Astrocyte (in vitro differentiated cells and primary cell): ENCODE results near the gene CASP5. TPM values are rescaled to one million over a fixed set of nuclear protein-coding genes. Genes with fewer than 3 reads are reported as not detected.
A peak's percentile ranks its signal among the peaks of the same experiment; 100 is the strongest.

Experiments
- DNase-seq: peaks from one replicate; pipeline ENCODE4 v3.0.0-alpha.2; 2010; ENCODE audit warnings: low read depth
- FAIRE-seq: peaks from 2 replicates; lab custom pipeline; 2011; peaks lifted over from hg19 to GRCh38; lab: Jason Lieb, UNC
- H2AFZ ChIP-seq: 2 replicates; pipeline ENCODE4 v1.6.0; 2012; ENCODE audit warnings: low read depth, low read length, inconsistent platforms
- H3K27ac ChIP-seq: 2 replicates; pipeline ENCODE4 v1.5.1; 2011; ENCODE audit warnings: low read depth, low read length, inconsistent platforms
- H3K27me3 ChIP-seq: 2 replicates; pipeline ENCODE4 v1.6.0; 2011; ENCODE audit warnings: low read length, inconsistent platforms; ENCODE audit not compliant: insufficient read depth
- H3K36me3 ChIP-seq: 2 replicates; pipeline ENCODE4 v1.5.1; 2011; ENCODE audit warnings: low read length, inconsistent platforms; ENCODE audit not compliant: insufficient read depth
- H3K4me1 ChIP-seq: 2 replicates; pipeline ENCODE4 v1.5.1; 2011; ENCODE audit warnings: low read length, inconsistent platforms; ENCODE audit not compliant: insufficient read depth
- H3K4me2 ChIP-seq: 2 replicates; pipeline ENCODE4 v1.6.0; 2012; ENCODE audit warnings: low read length, inconsistent platforms
- H3K4me3 ChIP-seq: 2 replicates; pipeline ENCODE4 v1.5.1; 2011; ENCODE audit warnings: low read depth, mild to moderate bottlenecking, low read length, inconsistent platforms; ENCODE audit not compliant: insufficient read depth
- H3K79me2 ChIP-seq: 2 replicates; pipeline ENCODE4 v1.6.0; 2012; ENCODE audit warnings: mild to moderate bottlenecking, low read length, inconsistent platforms; ENCODE audit not compliant: insufficient read depth
- H3K9ac ChIP-seq: 2 replicates; pipeline ENCODE4 v1.6.0; 2012; ENCODE audit warnings: mild to moderate bottlenecking, low read length, inconsistent platforms
- H3K9me3 ChIP-seq: 2 replicates; pipeline ENCODE4 v1.5.1; 2012; ENCODE audit warnings: low read depth, mild to moderate bottlenecking, low read length, inconsistent platforms; ENCODE audit not compliant: insufficient read depth
- H4K20me1 ChIP-seq: 2 replicates; pipeline ENCODE4 v1.6.0; 2012; ENCODE audit warnings: low read length, inconsistent platforms; ENCODE audit not compliant: insufficient read depth
- H3K27ac Mint-ChIP-seq: one replicate; pipeline ENCODE4 v1.8.0; 2021; ENCODE audit warnings: mild to moderate bottlenecking, mixed read lengths; ENCODE audit not compliant: unreplicated experiment
- H3K27me3 Mint-ChIP-seq: one replicate; pipeline ENCODE4 v1.8.0; 2021; ENCODE audit warnings: low read depth, mixed read lengths; ENCODE audit not compliant: unreplicated experiment
- H3K36me3 Mint-ChIP-seq: one replicate; pipeline ENCODE4 v1.8.0; 2021; ENCODE audit warnings: low read depth, mixed read lengths; ENCODE audit not compliant: unreplicated experiment
- H3K4me1 Mint-ChIP-seq: one replicate; pipeline ENCODE4 v1.8.0; 2021; ENCODE audit warnings: low read depth, mixed read lengths; ENCODE audit not compliant: unreplicated experiment
- H3K4me3 Mint-ChIP-seq: one replicate; pipeline ENCODE4 v1.8.0; 2021; ENCODE audit warnings: mild to moderate bottlenecking, moderate library complexity, mixed read lengths; ENCODE audit not compliant: unreplicated experiment
- H3K9me3 Mint-ChIP-seq: one replicate; pipeline ENCODE4 v1.8.0; 2021; ENCODE audit warnings: mild to moderate bottlenecking, mixed read lengths; ENCODE audit not compliant: unreplicated experiment
- EZH2 ChIP-seq: IDR thresholded peaks from 2 replicates; pipeline ENCODE4 v1.6.1; 2012; ENCODE audit warnings: mild to moderate bottlenecking, low read length, inconsistent platforms; ENCODE audit not compliant: insufficient read depth
- total RNA-seq: library from RNA; stranded (reverse); gene quantifications from 2 replicates; pipeline ENCODE4 v1.2.1, GENCODE V29; 2021
- TF ChIP-seq, protein P1 (sequence below): IDR thresholded peaks from 2 replicates; pipeline ENCODE4 v1.5.1; 2011; ENCODE audit warnings: low read depth, mild to moderate bottlenecking, inconsistent platforms, low read length, moderate library complexity; ENCODE audit not compliant: insufficient read depth

CASP5 gene
- total RNA-seq, 1 donor from 2014 or later = not detected

- Histone ChIP-seq H3K36me3 (no peaks in the 10 kb centered on the region), H4K20me1 (no peaks in the 10 kb centered on the region), H3K9me3 (no peaks in the 10 kb centered on the region), H3K79me2 (no peaks in the 10 kb centered on the region), H3K4me2 (no peak overlapping the region), H3K9ac (no peak overlapping the region), H3K4me3 (no peak overlapping the region), H3K27ac (no peak overlapping the region), H3K4me1 (no peaks in the 10 kb centered on the region), H3K27me3 (no peaks in the 10 kb centered on the region), H2AFZ (no peak overlapping the region)
- FAIRE-seq = no peak
- H3K4me1 Mint-ChIP-seq = peaks cover 3% of the 10 kb centered on the region
- H3K27me3 Mint-ChIP-seq = no peaks in the 10 kb centered on the region
- H3K9me3 Mint-ChIP-seq = no peaks in the 10 kb centered on the region
- TF ChIP-seq, protein P1, sequence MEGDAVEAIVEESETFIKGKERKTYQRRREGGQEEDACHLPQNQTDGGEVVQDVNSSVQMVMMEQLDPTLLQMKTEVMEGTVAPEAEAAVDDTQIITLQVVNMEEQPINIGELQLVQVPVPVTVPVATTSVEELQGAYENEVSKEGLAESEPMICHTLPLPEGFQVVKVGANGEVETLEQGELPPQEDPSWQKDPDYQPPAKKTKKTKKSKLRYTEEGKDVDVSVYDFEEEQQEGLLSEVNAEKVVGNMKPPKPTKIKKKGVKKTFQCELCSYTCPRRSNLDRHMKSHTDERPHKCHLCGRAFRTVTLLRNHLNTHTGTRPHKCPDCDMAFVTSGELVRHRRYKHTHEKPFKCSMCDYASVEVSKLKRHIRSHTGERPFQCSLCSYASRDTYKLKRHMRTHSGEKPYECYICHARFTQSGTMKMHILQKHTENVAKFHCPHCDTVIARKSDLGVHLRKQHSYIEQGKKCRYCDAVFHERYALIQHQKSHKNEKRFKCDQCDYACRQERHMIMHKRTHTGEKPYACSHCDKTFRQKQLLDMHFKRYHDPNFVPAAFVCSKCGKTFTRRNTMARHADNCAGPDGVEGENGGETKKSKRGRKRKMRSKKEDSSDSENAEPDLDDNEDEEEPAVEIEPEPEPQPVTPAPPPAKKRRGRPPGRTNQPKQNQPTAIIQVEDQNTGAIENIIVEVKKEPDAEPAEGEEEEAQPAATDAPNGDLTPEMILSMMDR = no peak
- TF ChIP-seq EZH2 = no peak
- H3K36me3 Mint-ChIP-seq = no peaks in the 10 kb centered on the region
- H3K27ac Mint-ChIP-seq = no peak overlapping the region
- no peak for DNase-seq
- no peak overlapping the region for H3K4me3 Mint-ChIP-seq
These were observed 19.8 kb downstream of the CASP5 start for GRCh38 chr11:105003151-105003550.

DNA sequence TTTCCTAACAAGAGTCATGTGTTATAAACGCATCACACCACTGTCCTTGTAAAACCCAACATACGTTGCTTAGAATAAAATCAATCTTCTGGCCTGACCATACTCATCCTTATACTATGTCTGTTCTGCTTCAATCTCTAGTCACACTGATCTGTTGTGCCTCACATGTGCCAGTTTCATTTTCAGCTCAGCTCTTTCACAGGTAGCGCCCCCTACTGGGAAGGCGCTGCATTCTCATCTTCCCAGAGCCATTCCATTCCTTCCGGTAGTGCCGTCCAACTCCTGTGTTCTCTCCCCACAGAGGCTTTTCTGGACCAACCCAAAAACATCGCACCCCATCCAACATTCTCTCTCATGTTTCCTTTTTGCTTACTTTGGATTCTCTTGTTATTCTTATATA is 22.2 kb downstream of the CASP5 start:
- H3K4me1 Mint-ChIP-seq = peaks cover 3% of the 10 kb centered on the region
- no peaks in the 10 kb centered on the region for H3K27me3 Mint-ChIP-seq
- H3K4me1 ChIP-seq = no peaks in the 10 kb centered on the region
- H3K27ac ChIP-seq = no peak overlapping the region
- H4K20me1 ChIP-seq = no peaks in the 10 kb centered on the region
- H2AFZ ChIP-seq = no peak overlapping the region
- no peak overlapping the region for H3K4me3 ChIP-seq
- H3K27me3 ChIP-seq = no peaks in the 10 kb centered on the region
- H3K4me3 Mint-ChIP-seq = no peak overlapping the region
- H3K79me2 ChIP-seq = no peaks in the 10 kb centered on the region
- no peaks in the 10 kb centered on the region for H3K36me3 Mint-ChIP-seq
- no peak overlapping the region for H3K9ac ChIP-seq
- TF ChIP-seq, protein P1 = peak; percentile 26
- no peak for TF ChIP-seq EZH2
- no peak overlapping the region for H3K27ac Mint-ChIP-seq
- H3K9me3 Mint-ChIP-seq = no peaks in the 10 kb centered on the region
- no peaks in the 10 kb centered on the region for H3K9me3 ChIP-seq
- no peak overlapping the region for H3K4me2 ChIP-seq
- H3K36me3 ChIP-seq = no peaks in the 10 kb centered on the region
- FAIRE-seq (no peak), DNase-seq (no peak)

- TF ChIP-seq, protein P1 = no peak
- Histone ChIP-seq H3K27me3 (no peaks in the 10 kb centered on the region), H3K9me3 (no peaks in the 10 kb centered on the region), H3K79me2 (no peaks in the 10 kb centered on the region), H3K27ac (no peak overlapping the region), H2AFZ (no peak overlapping the region), H3K4me2 (no peak overlapping the region), H3K36me3 (no peaks in the 10 kb centered on the region), H4K20me1 (no peaks in the 10 kb centered on the region), H3K4me1 (no peaks in the 10 kb centered on the region), H3K4me3 (no peak overlapping the region), H3K9ac (no peak overlapping the region)
- FAIRE-seq (no peak), DNase-seq (no peak)
- peaks cover 3% of the 10 kb centered on the region for H3K4me1 Mint-ChIP-seq
- no peak overlapping the region for H3K4me3 Mint-ChIP-seq
- H3K9me3 Mint-ChIP-seq = no peaks in the 10 kb centered on the region
- no peaks in the 10 kb centered on the region for H3K27me3 Mint-ChIP-seq
- no peak overlapping the region for H3K27ac Mint-ChIP-seq
- no peaks in the 10 kb centered on the region for H3K36me3 Mint-ChIP-seq
These were observed 22.8 kb downstream of the CASP5 start for GRCh38 chr11:105000167-105000566.
